Thymus (tissue), 11 donors: Measurements from ENCODE around the gene IMMP2L. TPM values are rescaled to one million over a fixed set of nuclear protein-coding genes. Genes with fewer than 3 reads are reported as not detected.

ENCODE experiments used
- DNase-seq, 9 donors: peaks; one replicate each; pipeline ENCODE4 v3.0.0-alpha.2; 2013; ENCODE audit warnings: low spot score in 9 of 9, low read depth in 6 of 9, missing footprints in 1 of 9
- H3K27ac ChIP-seq, 2 donors: one replicate each; pipeline ENCODE4 v1.5.1; 2013; ENCODE audit warnings: control low read depth in 1 of 2, low read depth in 1 of 2, low read length in 1 of 2, mild to moderate bottlenecking in 1 of 2, moderate library complexity in 1 of 2
- H3K27me3 ChIP-seq, 2 donors: one replicate each; pipeline ENCODE4 v1.5.1; 2013; ENCODE audit warnings: low read length in 1 of 2; ENCODE audit not compliant: control insufficient read depth in 2 of 2, insufficient read depth in 1 of 2
- H3K36me3 ChIP-seq, 2 donors: one replicate each; pipeline ENCODE4 v1.5.1; 2013; ENCODE audit warnings: low read length in 1 of 2, mild to moderate bottlenecking in 1 of 2, moderate library complexity in 1 of 2; ENCODE audit not compliant: control insufficient read depth in 2 of 2, insufficient read depth in 2 of 2
- H3K4me1 ChIP-seq, 2 donors: one replicate each; pipeline ENCODE4 v1.5.1; 2013; ENCODE audit warnings: low read length in 2 of 2; ENCODE audit not compliant: control insufficient read depth in 2 of 2, insufficient read depth in 2 of 2
- H3K4me3 ChIP-seq, 2 donors: one replicate each; pipeline ENCODE4 v1.5.1; 2013; ENCODE audit warnings: low read length in 2 of 2, control low read depth in 1 of 2, mild to moderate bottlenecking in 1 of 2
- H3K9me3 ChIP-seq, 2 donors: one replicate each; pipeline ENCODE4 v1.5.1; 2013; ENCODE audit warnings: low read length in 1 of 2, mild to moderate bottlenecking in 1 of 2; ENCODE audit not compliant: control insufficient read depth in 2 of 2, insufficient read depth in 1 of 2
- WGBS: extraction: QIAGEN DNeasy Blood & Tissue Kit; methylation state at CpG from one replicate; pipeline ENCODE4 v1.1.7; 2013; 5-methylcytosine and 5-hydroxymethylcytosine counted together
- polyA plus RNA-seq: library from polyadenylated mRNA; stranded (reverse); fragments of 200-250 nt; gene quantifications from one replicate; pipeline ENCODE4 v1.2.3, GENCODE V29; 2013
- total RNA-seq: library from RNA; stranded (reverse); fragments of 120-200 nt; gene quantifications from one replicate; pipeline ENCODE4 v1.2.4, GENCODE V29; 2013
- donor health status: healthy.

Gene IMMP2L
- total and polyA plus RNA-seq, 2 donors: 11.0 to 12.8 TPM

DNA sequence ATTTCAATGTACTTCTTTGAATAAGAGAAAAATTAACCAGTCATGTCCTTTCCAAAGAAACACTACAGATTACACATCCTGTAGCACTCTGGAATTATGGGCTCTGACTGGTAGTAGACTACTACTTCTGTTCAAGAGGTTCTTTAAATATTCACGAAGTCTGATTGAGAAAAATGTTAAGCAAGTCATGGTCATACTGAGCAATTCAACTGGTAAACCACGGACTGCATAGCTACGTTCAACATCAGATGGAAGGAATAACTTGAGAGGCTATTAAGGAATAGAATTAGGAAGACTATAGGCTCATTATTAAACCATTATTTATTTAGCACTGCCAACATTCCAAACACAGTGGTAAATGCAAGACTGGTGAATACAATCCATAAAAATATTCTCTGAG is 160.8 kb downstream of the IMMP2L start:
- no peak for DNase-seq
- Histone ChIP-seq H3K4me3 (no peak overlapping the region), H3K27me3 (no peaks in the 10 kb centered on the region), H3K27ac (no peak overlapping the region), H3K36me3 (no peaks in the 10 kb centered on the region), H3K4me1 (no peaks in the 10 kb centered on the region), H3K9me3 (no peaks in the 10 kb centered on the region)
- 95% methylated on average over 3 of the region's 3 CpGs for WGBS

DNA sequence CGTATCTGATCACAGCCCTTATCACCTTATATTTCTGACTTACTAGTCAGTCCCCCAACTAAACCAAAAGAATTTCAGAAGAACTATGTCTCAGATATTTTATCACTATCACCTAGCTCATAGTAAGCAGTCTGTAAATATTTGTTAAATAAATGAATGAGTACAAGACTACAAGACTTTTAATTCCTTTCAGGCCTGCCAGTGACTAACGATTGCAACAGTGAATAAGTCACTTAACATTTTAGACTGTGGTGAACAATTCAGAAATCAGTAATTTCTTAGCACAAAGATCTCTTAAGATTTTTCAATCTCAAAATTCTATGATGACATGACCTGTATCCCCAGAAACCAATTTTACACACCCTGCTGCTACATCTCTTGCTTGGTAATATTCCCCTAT is 162.2 kb downstream of the IMMP2L start:
- Histone ChIP-seq H3K4me1 (no peaks in the 10 kb centered on the region), H3K9me3 (no peaks in the 10 kb centered on the region), H3K4me3 (no peak overlapping the region), H3K27me3 (no peaks in the 10 kb centered on the region), H3K27ac (no peak overlapping the region), H3K36me3 (no peaks in the 10 kb centered on the region)
- DNase-seq: no peak
- 98% methylated on average over 2 of the region's 2 CpGs for WGBS

DNA sequence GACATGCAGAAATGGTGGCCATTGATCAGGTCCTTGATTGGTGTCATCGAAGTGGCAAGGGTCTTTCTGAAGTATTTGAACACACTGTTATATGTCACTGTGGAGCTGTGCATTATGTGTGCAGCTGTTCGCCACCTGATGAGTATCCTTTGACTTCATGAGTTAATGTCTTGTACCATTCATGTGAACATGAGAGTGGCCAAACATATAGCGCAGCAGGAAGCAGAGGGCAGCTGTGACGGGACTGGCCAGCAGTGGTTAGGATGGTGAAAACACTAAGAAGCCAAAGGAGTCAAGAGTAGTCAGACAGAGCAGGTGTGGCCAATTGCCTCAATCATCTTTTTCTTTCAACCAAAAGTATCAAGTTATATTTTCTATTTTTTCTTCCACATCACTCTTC is 167.4 kb downstream of the IMMP2L start:
- WGBS: 98% methylated on average over 4 of the region's 4 CpGs
- no peak overlapping the region for H3K4me3 ChIP-seq
- no peak for DNase-seq
- peak overlapping the region in 1 of 2 donors; percentile 4 for H3K27ac ChIP-seq
- H3K36me3 ChIP-seq: no peaks in the 10 kb centered on the region
- no peaks in the 10 kb centered on the region for H3K27me3 ChIP-seq
- no peaks in the 10 kb centered on the region for H3K4me1 ChIP-seq
- no peaks in the 10 kb centered on the region for H3K9me3 ChIP-seq

DNA sequence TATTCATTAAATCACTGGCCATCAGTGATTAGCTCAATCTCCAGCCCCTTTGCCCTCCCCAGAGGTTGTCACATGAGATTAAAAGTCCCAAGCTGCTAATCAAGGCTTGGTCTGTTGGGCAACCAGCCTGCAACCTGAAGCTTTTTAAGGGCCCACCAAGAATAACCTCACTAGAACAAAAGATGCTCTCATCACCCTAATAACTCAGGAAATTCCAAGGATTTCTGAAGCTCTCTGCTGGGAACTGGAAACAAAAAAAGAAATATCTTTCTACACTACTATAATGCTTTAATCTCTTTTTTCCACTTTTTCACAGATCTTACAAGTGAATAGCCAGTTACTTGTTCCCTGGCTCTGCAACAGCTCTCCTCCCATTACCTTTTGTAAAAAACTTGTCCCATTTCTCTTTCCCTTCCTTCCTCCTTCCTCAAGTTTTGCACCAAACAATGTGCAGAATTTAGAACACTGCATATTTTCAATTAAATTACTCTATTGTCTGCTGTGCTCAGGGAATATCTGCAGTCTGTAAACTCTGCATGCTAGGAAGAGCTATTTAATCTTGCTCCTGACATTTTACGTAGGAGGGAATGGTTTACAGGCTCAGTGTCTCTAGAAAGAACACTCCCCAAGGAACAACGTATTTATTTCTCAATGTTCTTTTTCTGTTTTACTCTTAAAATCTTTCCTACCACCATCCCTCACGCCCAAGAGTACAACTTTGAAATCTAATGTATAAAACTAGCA is 169.1 kb downstream of the IMMP2L start:
- Histone ChIP-seq H3K27me3 (no peaks in the 10 kb centered on the region), H3K4me3 (no peak overlapping the region), H3K9me3 (no peaks in the 10 kb centered on the region), H3K27ac (no peak overlapping the region), H3K36me3 (no peaks in the 10 kb centered on the region), H3K4me1 (no peaks in the 10 kb centered on the region)
- no peak for DNase-seq
- WGBS: 95% methylated on average over 3 of the region's 3 CpGs

DNA sequence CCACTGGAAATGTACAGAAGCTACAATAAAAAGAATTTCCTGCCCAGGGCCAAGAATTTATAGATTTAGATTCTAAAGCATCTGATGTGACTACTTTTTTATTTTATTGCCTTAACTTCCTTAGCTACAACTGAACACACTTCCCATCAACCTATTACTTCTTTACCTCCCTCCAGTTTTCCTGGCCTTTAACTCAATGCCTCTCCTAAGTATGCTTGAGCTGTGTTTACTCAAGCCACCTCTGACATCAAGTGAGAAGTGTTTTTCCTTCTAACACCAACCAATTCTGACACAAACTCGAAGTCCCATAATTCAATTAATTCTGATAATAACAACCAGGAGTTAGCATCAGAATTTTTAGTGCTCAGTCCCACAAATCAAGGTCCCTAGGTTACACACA is 170.0 kb downstream of the IMMP2L start:
- Histone ChIP-seq H3K27ac (no peak overlapping the region), H3K4me3 (no peak overlapping the region), H3K9me3 (no peaks in the 10 kb centered on the region), H3K36me3 (no peaks in the 10 kb centered on the region), H3K27me3 (no peaks in the 10 kb centered on the region), H3K4me1 (no peaks in the 10 kb centered on the region)
- DNase-seq: no peak
- 89% methylated on average over 1 of the region's 1 CpG for WGBS

DNA sequence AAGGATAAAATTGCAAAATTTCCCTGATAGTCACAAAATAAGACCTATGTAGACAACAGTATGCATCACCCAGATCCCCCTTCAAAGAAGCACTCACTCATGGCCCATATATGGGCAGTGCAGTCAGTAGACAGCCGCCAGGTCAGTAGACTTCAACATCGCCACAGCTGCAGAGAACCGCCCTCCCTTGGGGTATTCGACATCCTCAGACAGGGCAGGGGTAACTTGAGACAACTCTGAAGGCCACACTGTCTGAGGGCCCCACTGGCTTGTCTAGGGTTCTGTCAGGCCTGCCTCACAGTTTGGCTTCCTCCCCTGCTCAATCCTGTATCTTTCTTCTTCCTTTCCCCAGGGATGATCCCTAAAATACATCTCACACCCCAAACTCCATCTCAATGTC is 172.3 kb downstream of the IMMP2L start:
- Histone ChIP-seq H3K27me3 (no peaks in the 10 kb centered on the region), H3K4me1 (no peaks in the 10 kb centered on the region), H3K27ac (no peak overlapping the region), H3K9me3 (no peaks in the 10 kb centered on the region), H3K4me3 (no peak overlapping the region), H3K36me3 (no peaks in the 10 kb centered on the region)
- 97% methylated on average over 4 of the region's 4 CpGs for WGBS
- DNase-seq: no peak

DNA sequence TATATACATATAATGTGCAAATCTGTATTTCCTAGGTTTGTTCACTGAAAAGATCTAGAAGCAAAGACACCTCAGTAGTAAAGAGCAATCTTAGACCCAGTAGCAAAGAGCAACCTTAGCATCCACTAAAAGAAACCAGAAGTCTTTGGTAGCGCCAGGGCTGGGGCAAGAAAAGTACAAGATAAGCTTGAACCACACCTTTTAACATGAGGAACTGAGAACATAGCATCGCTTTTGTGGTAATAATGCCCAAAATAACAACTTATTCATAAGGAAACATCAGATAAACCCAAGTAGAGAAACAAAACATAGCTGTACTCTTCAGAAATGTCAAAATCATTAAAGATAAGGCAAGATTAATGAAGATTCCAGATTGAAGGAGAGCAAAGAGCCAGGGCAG is 173.4 kb downstream of the IMMP2L start:
- Histone ChIP-seq H3K27ac (no peak overlapping the region), H3K4me1 (no peaks in the 10 kb centered on the region), H3K4me3 (no peak overlapping the region), H3K9me3 (no peaks in the 10 kb centered on the region), H3K27me3 (no peaks in the 10 kb centered on the region), H3K36me3 (no peaks in the 10 kb centered on the region)
- WGBS: 93% methylated on average over 2 of the region's 2 CpGs
- no peak for DNase-seq

DNA sequence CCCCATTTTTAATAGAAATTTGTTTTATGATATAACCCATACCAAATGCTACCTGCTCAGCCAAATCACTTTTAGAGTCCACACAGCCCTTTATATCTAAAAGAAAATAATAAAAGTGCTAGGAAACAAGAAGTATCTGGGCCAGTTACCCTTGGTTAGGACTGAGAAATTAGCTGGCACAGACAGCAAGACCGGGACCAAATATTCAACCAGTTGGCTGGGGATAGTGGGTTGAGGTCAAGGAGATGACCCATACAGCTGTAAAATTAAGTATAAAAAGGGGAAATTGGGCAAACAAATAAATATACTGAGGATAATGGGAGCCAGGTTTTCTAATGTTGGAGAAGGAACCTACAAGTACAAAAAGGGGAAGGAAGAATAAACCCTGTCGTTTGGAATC is 174.3 kb downstream of the IMMP2L start:
- Histone ChIP-seq H3K4me1 (no peaks in the 10 kb centered on the region), H3K27me3 (no peaks in the 10 kb centered on the region), H3K36me3 (no peaks in the 10 kb centered on the region), H3K9me3 (no peaks in the 10 kb centered on the region), H3K27ac (no peak overlapping the region), H3K4me3 (no peak overlapping the region)
- WGBS: 92% methylated on average over 2 of the region's 2 CpGs
- DNase-seq: no peak

DNA sequence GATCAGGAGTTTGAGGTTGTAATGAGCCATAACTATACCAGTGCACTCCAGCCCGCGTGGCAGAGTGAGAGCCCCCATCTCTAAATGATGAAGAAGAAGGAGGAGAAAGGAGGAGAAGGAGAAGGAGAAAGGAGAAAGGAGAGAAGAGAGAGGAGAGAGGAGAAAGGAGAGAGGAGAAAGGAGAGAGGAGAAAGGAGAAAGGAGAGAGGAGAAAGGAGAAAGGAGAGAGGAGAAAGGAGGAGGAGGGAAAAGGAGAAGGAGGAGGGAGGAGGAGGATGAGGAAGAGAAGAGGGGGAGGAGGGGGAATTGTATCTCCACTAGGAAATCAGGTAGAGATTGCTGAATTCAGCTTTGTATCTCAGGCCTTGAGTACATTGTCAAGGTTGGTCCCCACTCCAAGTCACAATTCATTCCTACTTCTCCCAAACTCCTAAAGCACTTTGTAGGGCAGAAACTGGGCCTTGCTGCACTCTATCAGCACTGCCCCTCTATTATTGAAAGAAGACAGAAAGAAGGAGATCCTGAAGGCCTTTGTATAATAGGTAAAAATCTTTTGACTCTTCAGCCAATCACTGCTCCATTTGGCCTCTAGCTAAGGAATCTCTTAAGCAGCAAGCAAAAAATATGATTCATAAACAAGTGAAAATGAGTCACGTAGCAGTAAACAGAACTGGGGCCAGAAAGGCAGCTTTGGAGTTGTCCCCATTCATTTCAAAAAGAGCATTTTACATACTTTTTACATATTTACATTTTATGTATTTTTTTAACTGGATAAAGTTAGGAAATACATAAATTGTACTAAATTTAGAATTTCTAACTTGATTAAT is 178.0 kb downstream of the IMMP2L start:
- H3K27me3 ChIP-seq: no peaks in the 10 kb centered on the region
- H3K36me3 ChIP-seq: no peaks in the 10 kb centered on the region
- WGBS: 98% methylated on average over 3 of the region's 3 CpGs
- no peaks in the 10 kb centered on the region for H3K4me1 ChIP-seq
- no peak overlapping the region for H3K27ac ChIP-seq
- H3K4me3 ChIP-seq: no peak overlapping the region
- H3K9me3 ChIP-seq: no peaks in the 10 kb centered on the region
- DNase-seq: no peak
